PFSK-1 (cell line): Measurements from ENCODE around the gene GIMAP2.

Source experiments
- FOXP2 ChIP-seq: optimal IDR thresholded peaks from 2 replicates; pipeline ENCODE3; 2011; ENCODE audit warnings: borderline replicate concordance, control low read depth, inconsistent platforms; ENCODE audit not compliant: insufficient read depth; ENCODE audit errors: extremely low read length, extremely low read depth
- POLR2AphosphoS5 ChIP-seq: IDR thresholded peaks from 2 replicates; pipeline ENCODE4 v1.6.1; 2012; ENCODE audit warnings: low read depth, mild to moderate bottlenecking, control low read depth, low read length, moderate library complexity
- SIN3A ChIP-seq: IDR thresholded peaks from 2 replicates; pipeline ENCODE4 v1.6.1; 2012; ENCODE audit warnings: mild to moderate bottlenecking, low read length, moderate library complexity, borderline replicate concordance; ENCODE audit not compliant: insufficient read depth
- TAF1 ChIP-seq: IDR thresholded peaks from 2 replicates; pipeline ENCODE4 v1.6.1; 2012; ENCODE audit warnings: low read length, control low read depth, borderline replicate concordance; ENCODE audit not compliant: insufficient read depth
- TF ChIP-seq, protein P1 (sequence below), 2 experiments: IDR thresholded peaks; 2 replicates each; pipeline versions ENCODE4 v1.6.1 to v1.8.0; 2011 to 2012; ENCODE audit warnings: low read depth in 2 of 2, low read length in 2 of 2, control low read depth in 1 of 2, inconsistent platforms in 1 of 2, mild to moderate bottlenecking in 1 of 2, moderate library complexity in 1 of 2; ENCODE audit not compliant: insufficient read depth in 1 of 2

The GIMAP2 gene

DNA sequence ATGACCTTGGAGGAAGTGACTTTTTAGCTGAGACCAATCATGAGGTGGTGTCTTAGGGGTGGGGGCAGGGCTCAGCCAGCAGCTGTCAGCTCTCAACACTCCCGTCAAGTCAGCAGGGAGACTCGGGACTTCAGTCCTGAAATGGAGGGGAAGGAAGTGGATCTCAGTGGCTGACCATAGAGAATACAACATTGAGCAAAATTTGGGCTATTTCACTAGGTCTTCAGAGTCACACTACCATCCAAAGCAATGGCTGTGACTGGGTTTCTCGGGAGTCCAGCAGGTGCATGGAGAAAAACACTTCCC is 36.5 kb upstream of the GIMAP2 start:
- TF ChIP-seq FOXP2 (no peak), SIN3A (no peak), TAF1 (no peak), POLR2AphosphoS5 (no peak)
- TF ChIP-seq, protein P1, sequence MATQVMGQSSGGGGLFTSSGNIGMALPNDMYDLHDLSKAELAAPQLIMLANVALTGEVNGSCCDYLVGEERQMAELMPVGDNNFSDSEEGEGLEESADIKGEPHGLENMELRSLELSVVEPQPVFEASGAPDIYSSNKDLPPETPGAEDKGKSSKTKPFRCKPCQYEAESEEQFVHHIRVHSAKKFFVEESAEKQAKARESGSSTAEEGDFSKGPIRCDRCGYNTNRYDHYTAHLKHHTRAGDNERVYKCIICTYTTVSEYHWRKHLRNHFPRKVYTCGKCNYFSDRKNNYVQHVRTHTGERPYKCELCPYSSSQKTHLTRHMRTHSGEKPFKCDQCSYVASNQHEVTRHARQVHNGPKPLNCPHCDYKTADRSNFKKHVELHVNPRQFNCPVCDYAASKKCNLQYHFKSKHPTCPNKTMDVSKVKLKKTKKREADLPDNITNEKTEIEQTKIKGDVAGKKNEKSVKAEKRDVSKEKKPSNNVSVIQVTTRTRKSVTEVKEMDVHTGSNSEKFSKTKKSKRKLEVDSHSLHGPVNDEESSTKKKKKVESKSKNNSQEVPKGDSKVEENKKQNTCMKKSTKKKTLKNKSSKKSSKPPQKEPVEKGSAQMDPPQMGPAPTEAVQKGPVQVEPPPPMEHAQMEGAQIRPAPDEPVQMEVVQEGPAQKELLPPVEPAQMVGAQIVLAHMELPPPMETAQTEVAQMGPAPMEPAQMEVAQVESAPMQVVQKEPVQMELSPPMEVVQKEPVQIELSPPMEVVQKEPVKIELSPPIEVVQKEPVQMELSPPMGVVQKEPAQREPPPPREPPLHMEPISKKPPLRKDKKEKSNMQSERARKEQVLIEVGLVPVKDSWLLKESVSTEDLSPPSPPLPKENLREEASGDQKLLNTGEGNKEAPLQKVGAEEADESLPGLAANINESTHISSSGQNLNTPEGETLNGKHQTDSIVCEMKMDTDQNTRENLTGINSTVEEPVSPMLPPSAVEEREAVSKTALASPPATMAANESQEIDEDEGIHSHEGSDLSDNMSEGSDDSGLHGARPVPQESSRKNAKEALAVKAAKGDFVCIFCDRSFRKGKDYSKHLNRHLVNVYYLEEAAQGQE (IDR thresholded peaks at IDR 0.05; ENCODE audit: insufficient read depth in 1 of 2, low read depth in 2 of 2, low read length in 2 of 2): no peak

DNA sequence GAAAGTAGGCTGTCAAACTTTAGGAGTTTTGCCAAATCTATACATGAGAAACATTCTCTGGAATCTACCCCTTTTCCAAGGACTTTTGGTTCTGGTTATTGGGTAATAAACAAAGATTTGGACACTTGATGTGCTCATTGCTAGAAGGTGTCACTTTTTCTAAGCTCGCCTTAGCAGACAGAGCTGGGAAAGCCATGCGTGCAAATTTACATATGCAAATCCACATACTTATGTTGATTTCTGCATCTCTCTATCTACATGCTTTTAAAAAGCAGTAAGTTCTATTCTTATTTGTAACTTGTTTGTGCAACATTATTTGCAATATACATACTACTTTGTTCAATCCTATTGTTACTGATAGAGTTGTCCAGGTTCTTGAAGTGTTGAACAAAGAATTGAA is 30.8 kb upstream of the GIMAP2 start:
- TF ChIP-seq TAF1 (no peak), SIN3A (no peak), FOXP2 (no peak), POLR2AphosphoS5 (no peak)
- TF ChIP-seq, protein P1 (IDR thresholded peaks at IDR 0.05; ENCODE audit: insufficient read depth in 1 of 2, low read depth in 2 of 2, low read length in 2 of 2): no peak

DNA sequence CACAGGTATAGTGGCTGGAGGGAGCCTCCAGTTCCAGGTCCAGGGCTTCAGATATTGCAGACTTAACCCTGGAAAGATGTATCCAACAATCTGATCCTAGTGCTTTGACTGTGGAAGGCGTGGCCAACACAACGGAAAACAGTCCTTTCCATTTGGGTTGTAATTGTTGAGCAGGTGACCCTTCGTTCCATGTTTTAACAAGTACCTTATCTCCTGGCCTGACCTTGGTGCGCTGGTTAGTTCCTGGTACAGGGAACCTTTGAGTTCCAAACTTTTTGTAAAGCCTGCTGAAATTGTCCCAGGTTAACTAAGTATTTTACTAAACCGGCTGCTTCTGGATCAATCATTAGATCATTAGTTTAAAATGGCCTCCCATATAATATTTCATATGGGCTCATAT is 29.5 kb upstream of the GIMAP2 start:
- no peak for TF ChIP-seq FOXP2
- TF ChIP-seq TAF1: no peak
- TF ChIP-seq, protein P1 (IDR thresholded peaks at IDR 0.05; ENCODE audit: insufficient read depth in 1 of 2, low read depth in 2 of 2, low read length in 2 of 2): no peak
- no peak for TF ChIP-seq POLR2AphosphoS5
- TF ChIP-seq SIN3A: no peak

DNA sequence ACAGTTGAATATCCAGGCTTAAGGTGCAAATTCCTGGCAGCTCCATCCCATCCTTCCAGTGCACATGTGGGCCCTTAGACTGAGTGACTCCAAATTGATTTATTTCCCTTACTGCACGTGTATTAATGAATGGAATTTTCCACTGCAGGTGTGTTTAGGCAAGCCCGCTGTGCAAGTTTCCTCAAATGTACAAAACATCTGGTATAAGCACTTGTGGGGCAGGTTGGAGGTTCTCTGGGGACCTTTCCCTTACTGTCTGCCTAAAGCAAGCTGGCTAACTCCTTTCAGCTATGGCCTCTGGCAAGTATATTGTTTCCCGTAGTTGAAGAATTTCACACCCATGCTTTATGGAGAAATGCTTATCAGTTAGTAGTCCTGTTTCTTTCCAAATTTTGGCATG is 28.0 kb upstream of the GIMAP2 start:
- TF ChIP-seq TAF1 (no peak), SIN3A (no peak), FOXP2 (no peak)

DNA sequence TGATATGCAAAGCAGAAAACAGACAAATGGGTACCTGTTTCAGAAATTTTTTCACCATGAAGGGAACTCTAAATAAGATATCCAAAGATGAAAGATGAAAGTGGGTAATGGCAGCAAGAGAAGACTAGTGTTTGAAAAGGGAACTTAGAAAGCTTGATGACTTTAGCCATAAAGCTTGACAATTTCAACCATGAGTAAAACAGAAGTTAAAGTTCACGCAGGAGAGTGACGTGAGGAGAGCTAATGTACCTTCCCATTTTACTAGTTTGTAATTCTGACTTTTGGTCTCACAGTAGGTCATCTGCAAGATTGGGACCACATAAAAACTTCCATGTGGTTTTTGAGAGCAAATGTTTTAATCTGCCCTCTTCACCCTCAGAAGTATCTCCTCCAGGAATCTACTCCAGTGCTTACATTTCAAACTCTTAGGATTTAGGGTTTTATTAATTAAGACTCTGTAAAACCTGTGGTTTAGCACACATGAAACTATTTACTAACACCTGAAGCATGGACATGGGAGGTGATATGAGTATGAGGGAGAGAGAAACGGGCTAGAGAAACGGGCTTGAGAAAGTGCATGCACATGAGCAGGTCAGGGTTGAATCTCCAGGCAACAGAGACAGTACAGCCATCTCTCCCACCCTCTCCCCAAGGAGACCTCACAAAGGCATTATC is 24.4 kb upstream of the GIMAP2 start:
- TF ChIP-seq TAF1 (no peak), SIN3A (no peak), FOXP2 (no peak), POLR2AphosphoS5 (no peak)
- TF ChIP-seq, protein P1 (IDR thresholded peaks at IDR 0.05; ENCODE audit: insufficient read depth in 1 of 2, low read depth in 2 of 2, low read length in 2 of 2): no peak
